Endometrial microvascular endothelial cells (primary cell): ENCODE data around the gene AKR7A2. TPM values are rescaled to one million over a fixed set of nuclear protein-coding genes. Genes with fewer than 3 reads are reported as not detected.
"Not testable (repeated sequence)": the region's sequence is repeated elsewhere in the genome, so short reads cannot be mapped to it uniquely, and the experiment has no call there.

Source experiments
- in situ Hi-C: cut with HindIII; loops from 2 replicates; pipeline ENCODE4 v1.10.0; 2017; ENCODE audit warnings: low sequenced_read_pairs, low pct_unique_long_range_greater_than_20kb; ENCODE audit errors: inconsistent ontology term
- total RNA-seq: library from RNA; depleted of rRNA; stranded (reverse); fragments of >200 nt; gene quantifications from one replicate; pipeline ENCODE4 v1.2.3, GENCODE V29; 2015; ENCODE audit errors: inconsistent ontology term

AKR7A2 gene
- total RNA-seq, 1 donor from 2014 or later = 69.9 TPM

GRCh38 chr1:19284881-19285280 is 27.1 kb downstream of the AKR7A2 start:
- in situ Hi-C loops = no loop called here

- in situ Hi-C loops = no loop called here
Measured at GRCh38 chr1:19283891-19284290, 28.1 kb downstream of the AKR7A2 start.

GRCh38 chr1:19274636-19275035 is 37.3 kb downstream of the AKR7A2 start:
- in situ Hi-C loops = no loop called here

- in situ Hi-C loops = not testable (repeated sequence)
Measured at GRCh38 chr1:19273844-19274531, 38.0 kb downstream of the AKR7A2 start.

GRCh38 chr1:19273106-19273843 is 38.7 kb downstream of the AKR7A2 start:
- in situ Hi-C loops = no loop called here

- in situ Hi-C loops = no loop called here
Measured at GRCh38 chr1:19272064-19272463, 39.9 kb downstream of the AKR7A2 start.

- in situ Hi-C loops = not testable (repeated sequence)
Measured at GRCh38 chr1:19270343-19270730, 41.6 kb downstream of the AKR7A2 start.

- in situ Hi-C loops = not testable (repeated sequence)
Measured at GRCh38 chr1:19269427-19270342, 42.3 kb downstream of the AKR7A2 start.

- in situ Hi-C loops = no loop called here
Measured at GRCh38 chr1:19268445-19268844, 43.5 kb downstream of the AKR7A2 start.

- in situ Hi-C loops = no loop called here
Measured at GRCh38 chr1:19262744-19263143, 49.2 kb downstream of the AKR7A2 start.

- in situ Hi-C loops = no loop called here
Measured at GRCh38 chr1:19262047-19262446, 49.9 kb downstream of the AKR7A2 start.

GRCh38 chr1:19260211-19261138 is 51.5 kb downstream of the AKR7A2 start:
- in situ Hi-C loops = no loop called here

- in situ Hi-C loops = no loop called here
Measured at GRCh38 chr1:19258353-19258752, 53.6 kb downstream of the AKR7A2 start.

- in situ Hi-C loops = no loop called here
Measured at GRCh38 chr1:19257178-19257914, 54.6 kb downstream of the AKR7A2 start.

- in situ Hi-C loops = not testable (repeated sequence)
Measured at GRCh38 chr1:19256301-19256700, 55.6 kb downstream of the AKR7A2 start.

GRCh38 chr1:19255288-19255687 is 56.7 kb downstream of the AKR7A2 start:
- in situ Hi-C loops = no loop called here

GRCh38 chr1:19254416-19254815 is 57.5 kb downstream of the AKR7A2 start:
- in situ Hi-C loops = no loop called here
